Activated CD4-positive, alpha-beta T cell treated with anti-CD3 and anti-CD28 coated beads, Interleukin-2, Interleukin-4, amounts not matched to agents 100 ng/mL and 50 ng/mL, durations not matched to agents 16 hours and 8 hours (primary cell): ENCODE data around the gene ITSN2.
A peak's percentile ranks its signal among the peaks of the same experiment; 100 is the strongest.

ENCODE experiments used
- DNase-seq: peaks from one replicate; pipeline ENCODE4 v3.0.0-alpha.2; 2020; ENCODE audit warnings: low spot score

The ITSN2 gene

GRCh38 chr2:24176326-24176725 is 184.0 kb downstream of the ITSN2 start:
- DNase-seq: no peak

- no peak for DNase-seq
Measured at GRCh38 chr2:24175631-24176187, 184.6 kb downstream of the ITSN2 start.

GRCh38 chr2:24174851-24175277 is 185.5 kb downstream of the ITSN2 start, which contains the start of gene FAM228A:
FAM228A (plus strand) TSS chr2:24175053; CDS start chr2:24175481, 428 bp downstream.
- no peak for DNase-seq

GRCh38 chr2:24169023-24169422 is 191.3 kb downstream of the ITSN2 start:
- DNase-seq: no peak

GRCh38 chr2:24164416-24164973 is 195.8 kb downstream of the ITSN2 start:
- peak; percentile 17 for DNase-seq

- no peak for DNase-seq
Measured at GRCh38 chr2:24163601-24164000, 196.7 kb downstream of the ITSN2 start.

- DNase-seq: no peak
Measured at GRCh38 chr2:24163186-24163585, 197.2 kb downstream of the ITSN2 start.

- no peak for DNase-seq
Measured at GRCh38 chr2:24162494-24162893, 197.8 kb downstream of the ITSN2 start.

GRCh38 chr2:24160761-24161160 is 199.6 kb downstream of the ITSN2 start:
- DNase-seq: no peak

- no peak for DNase-seq
Measured at GRCh38 chr2:24159708-24160107, 200.6 kb downstream of the ITSN2 start.

GRCh38 chr2:24158131-24158530 is 202.2 kb downstream of the ITSN2 start:
- DNase-seq: no peak

GRCh38 chr2:24153478-24153877 is 206.9 kb downstream of the ITSN2 start:
- DNase-seq: no peak
